RWPE2 (cell line): Measurements from ENCODE around the gene MRPS24.

Experiments
- ATAC-seq: fragments of 200-7000 bp; cut with Tn5 transposase; 3 replicates; pipeline ENCODE4 v1.9.1; 2021; ENCODE audit warnings: low read depth
- DNase-seq: peaks from one replicate; pipeline ENCODE4 v3.0.0-alpha.2; 2020; ENCODE audit warnings: low spot score
- H3K27ac ChIP-seq: fragments of 450-650 bp; 2 replicates; pipeline ENCODE4 v1.5.1; 2017; ENCODE audit warnings: mild to moderate bottlenecking; ENCODE audit not compliant: poor library complexity, severe bottlenecking
- H3K27me3 ChIP-seq: fragments of 250-450 bp; sonication (Bioruptor Pico); 2 replicates; pipeline ENCODE4 v1.5.1; 2021; ENCODE audit warnings: mild to moderate bottlenecking, moderate library complexity; ENCODE audit not compliant: insufficient read depth, poor library complexity, severe bottlenecking
- H3K36me3 ChIP-seq: fragments of 250-450 bp; sonication (Bioruptor Pico); 2 replicates; pipeline ENCODE4 v1.5.1; 2020; ENCODE audit warnings: low read depth, mild to moderate bottlenecking, moderate library complexity
- H3K4me1 ChIP-seq: fragments of 250-450 bp; sonication (Bioruptor Pico); 2 replicates; pipeline ENCODE4 v1.5.1; 2021; ENCODE audit warnings: mild to moderate bottlenecking, moderate library complexity; ENCODE audit not compliant: insufficient read depth, poor library complexity, severe bottlenecking
- H3K4me3 ChIP-seq: fragments of 250-450 bp; sonication (Bioruptor Pico); 2 replicates; pipeline ENCODE4 v1.5.1; 2021; ENCODE audit warnings: mild to moderate bottlenecking, moderate library complexity; ENCODE audit not compliant: severe bottlenecking
- H3K9me3 ChIP-seq: fragments of 250-450 bp; sonication (Bioruptor Pico); 2 replicates; pipeline ENCODE4 v1.5.1; 2021; ENCODE audit warnings: mild to moderate bottlenecking, moderate library complexity; ENCODE audit not compliant: severe bottlenecking
- TF ChIP-seq, protein P1 (sequence below): fragments of 450-650 bp; IDR thresholded peaks from one replicate; pipeline ENCODE4 v1.5.1; 2017; ENCODE audit warnings: mild to moderate bottlenecking, moderate library complexity; ENCODE audit not compliant: poor library complexity, severe bottlenecking

Gene MRPS24

DNA sequence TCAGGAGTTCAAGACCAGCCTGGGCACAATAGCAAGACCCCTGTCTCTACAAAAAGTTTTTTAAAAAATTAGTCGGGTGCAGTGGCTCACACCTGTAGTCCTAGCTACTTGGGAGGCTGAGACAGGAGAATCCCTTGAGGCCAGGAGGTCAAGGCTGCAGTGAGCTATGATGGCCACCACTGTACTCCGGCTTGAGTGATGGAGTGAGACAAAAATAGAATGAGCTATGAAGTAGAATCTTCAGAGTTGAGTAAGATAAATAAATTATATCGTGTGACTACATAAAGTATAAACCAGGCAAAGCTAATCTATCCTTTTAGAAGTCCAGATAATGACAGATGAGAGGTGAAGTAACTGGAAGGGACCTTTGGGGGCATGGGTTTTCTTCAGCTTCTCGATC, 15.3 kb upstream of the MRPS24 start:
- Histone ChIP-seq H3K4me1 (peaks cover 2% of the 10 kb centered on the region), H3K27me3 (no peaks in the 10 kb centered on the region), H3K36me3 (peaks cover 67% of the 10 kb centered on the region), H3K4me3 (no peak overlapping the region), H3K27ac (no peak overlapping the region), H3K9me3 (no peaks in the 10 kb centered on the region)
- TF ChIP-seq, protein P1, sequence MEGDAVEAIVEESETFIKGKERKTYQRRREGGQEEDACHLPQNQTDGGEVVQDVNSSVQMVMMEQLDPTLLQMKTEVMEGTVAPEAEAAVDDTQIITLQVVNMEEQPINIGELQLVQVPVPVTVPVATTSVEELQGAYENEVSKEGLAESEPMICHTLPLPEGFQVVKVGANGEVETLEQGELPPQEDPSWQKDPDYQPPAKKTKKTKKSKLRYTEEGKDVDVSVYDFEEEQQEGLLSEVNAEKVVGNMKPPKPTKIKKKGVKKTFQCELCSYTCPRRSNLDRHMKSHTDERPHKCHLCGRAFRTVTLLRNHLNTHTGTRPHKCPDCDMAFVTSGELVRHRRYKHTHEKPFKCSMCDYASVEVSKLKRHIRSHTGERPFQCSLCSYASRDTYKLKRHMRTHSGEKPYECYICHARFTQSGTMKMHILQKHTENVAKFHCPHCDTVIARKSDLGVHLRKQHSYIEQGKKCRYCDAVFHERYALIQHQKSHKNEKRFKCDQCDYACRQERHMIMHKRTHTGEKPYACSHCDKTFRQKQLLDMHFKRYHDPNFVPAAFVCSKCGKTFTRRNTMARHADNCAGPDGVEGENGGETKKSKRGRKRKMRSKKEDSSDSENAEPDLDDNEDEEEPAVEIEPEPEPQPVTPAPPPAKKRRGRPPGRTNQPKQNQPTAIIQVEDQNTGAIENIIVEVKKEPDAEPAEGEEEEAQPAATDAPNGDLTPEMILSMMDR, result no peak
- ATAC-seq (no peak), DNase-seq (no peak)

DNA sequence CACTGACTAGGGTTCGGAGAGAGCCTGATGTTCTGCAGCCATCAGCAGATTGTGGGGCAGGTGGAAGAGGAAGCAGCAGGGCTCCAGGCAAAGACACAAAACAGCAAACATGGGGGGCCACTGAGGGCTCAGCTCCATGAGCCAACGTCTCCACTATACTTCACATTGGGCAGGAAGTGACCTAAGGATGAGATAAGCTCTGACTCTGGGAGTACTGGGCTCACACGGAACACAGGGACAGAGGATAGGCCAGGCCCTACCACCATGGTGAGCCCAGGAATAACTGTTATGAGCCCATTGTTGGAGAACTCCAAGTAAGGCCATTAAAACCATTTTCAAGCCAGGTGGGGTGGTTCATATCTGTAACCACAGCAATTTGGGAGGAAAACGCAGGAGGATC, 14.9 kb upstream of the MRPS24 start:
- peaks cover 71% of the 10 kb centered on the region for H3K36me3 ChIP-seq
- ATAC-seq, result no peak
- no peaks in the 10 kb centered on the region for H3K27me3 ChIP-seq
- H3K4me1 ChIP-seq, result no peaks in the 10 kb centered on the region
- DNase-seq, result no peak
- TF ChIP-seq, protein P1, result no peak
- H3K4me3 ChIP-seq, result no peak overlapping the region
- H3K9me3 ChIP-seq, result no peaks in the 10 kb centered on the region
- no peak overlapping the region for H3K27ac ChIP-seq

DNA sequence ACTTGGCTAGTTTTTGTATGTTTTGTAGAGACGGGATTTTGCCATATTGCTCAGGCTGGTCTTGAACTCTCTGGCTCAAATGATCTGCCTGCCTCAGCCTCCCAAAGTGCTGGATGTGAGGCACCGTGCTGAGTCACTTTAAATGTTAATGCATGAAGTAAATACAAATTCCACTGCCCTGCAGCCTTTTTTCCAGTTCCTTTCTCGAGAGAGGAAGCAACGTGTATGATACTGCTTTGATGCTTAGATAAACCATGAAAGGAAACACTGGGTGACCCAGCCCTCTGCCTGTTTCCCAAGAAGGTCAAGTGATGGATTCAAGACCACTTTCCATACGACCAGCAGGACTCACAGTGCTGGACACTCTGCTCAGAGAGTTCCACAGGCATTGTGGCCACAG, 11.3 kb upstream of the MRPS24 start:
- DNase-seq, result no peak
- TF ChIP-seq, protein P1, result no peak

GRCh38 chr7:43879477-43879876, 10.2 kb upstream of the MRPS24 start:
- no peak; the same call in 2 of the 3 replicates for ATAC-seq
- Histone ChIP-seq H3K27me3 (no peaks in the 10 kb centered on the region), H3K4me1 (no peaks in the 10 kb centered on the region), H3K9me3 (no peaks in the 10 kb centered on the region), H3K27ac (no peak overlapping the region), H3K36me3 (peaks cover 75% of the 10 kb centered on the region), H3K4me3 (no peak overlapping the region)
- no peak for DNase-seq
- TF ChIP-seq, protein P1, result no peak

More for the DNA sequence above, 11.3 kb upstream of the MRPS24 start:
- no peak for ATAC-seq
- Histone ChIP-seq H3K4me1 (no peaks in the 10 kb centered on the region), H3K36me3 (peaks cover 78% of the 10 kb centered on the region), H3K27ac (no peak overlapping the region), H3K4me3 (no peak overlapping the region), H3K27me3 (no peaks in the 10 kb centered on the region), H3K9me3 (no peaks in the 10 kb centered on the region)

DNA sequence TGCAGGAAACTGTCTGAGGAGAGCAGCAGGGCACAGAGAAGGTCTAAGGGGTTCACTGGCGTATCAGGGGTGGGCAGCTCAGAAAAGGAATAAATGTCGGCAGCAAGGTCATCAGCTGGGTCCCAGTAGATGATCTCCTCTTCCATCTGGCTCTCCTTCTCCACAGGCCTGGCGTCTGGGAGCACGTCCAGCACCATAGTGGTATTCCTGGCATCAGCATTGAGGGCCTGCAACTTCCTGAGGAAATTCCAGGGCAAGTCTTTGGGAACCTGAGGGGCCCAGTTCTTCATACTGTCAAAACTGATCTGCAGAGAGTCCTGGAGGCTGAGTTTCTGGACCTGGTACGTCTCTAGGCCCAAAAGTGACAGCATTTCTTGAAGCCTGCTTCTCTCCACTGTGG, 9.6 kb upstream of the MRPS24 start:
- Histone ChIP-seq H3K27me3 (no peaks in the 10 kb centered on the region), H3K4me1 (peaks cover 4% of the 10 kb centered on the region), H3K27ac (no peak overlapping the region), H3K36me3 (peaks cover 69% of the 10 kb centered on the region), H3K4me3 (no peak overlapping the region), H3K9me3 (no peaks in the 10 kb centered on the region)
- TF ChIP-seq, protein P1, result no peak
- DNase-seq (no peak), ATAC-seq (no peak)
